Activated CD8-positive, alpha-beta memory T cell treated with anti-CD3 and anti-CD28 coated beads, Interleukin-2, amount 50 U/mL, for 48 hours (primary cell): ENCODE results near the gene SEC16A.

ENCODE experiments used
- DNase-seq: peaks from one replicate; pipeline ENCODE4 v3.0.0-alpha.2; 2020

The SEC16A gene

DNA sequence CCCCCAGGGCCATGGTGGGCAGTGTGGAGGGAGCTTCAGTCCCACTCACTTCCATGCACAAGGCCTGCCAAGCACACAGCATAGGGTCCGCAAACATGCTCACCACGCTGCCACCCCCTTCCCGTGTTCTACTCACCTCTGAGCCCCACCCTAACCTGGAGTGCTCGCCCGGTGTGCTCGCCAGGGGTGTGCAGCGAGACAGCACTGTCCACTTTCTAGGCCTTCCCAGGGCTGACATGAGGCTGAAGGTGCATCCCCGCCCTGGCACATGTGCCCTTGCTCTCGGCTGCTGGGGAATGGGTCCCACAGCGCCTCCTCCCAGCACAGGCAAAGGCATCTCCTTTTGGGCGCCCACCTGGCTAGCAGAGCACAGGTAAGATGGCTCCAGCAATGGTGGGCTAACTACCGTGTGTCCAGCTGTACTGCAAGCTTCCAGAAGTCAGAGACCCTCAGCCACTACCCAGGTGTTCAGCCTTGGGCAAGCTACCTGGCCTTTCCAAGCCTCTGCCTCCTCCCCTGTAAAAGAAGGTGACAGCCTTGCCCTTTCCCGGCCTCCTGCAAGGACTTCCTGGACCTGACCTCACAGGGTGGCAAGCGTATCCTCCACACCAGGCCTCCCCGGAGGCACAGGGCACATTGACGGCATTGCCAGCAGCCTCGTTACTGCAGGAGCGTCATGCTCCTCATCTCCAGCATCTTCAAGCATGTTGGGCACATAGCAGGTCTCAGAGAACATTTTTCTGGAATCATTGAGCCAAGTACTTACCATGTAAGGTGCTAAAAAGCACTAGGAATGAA lies 4.2 kb upstream of the SEC16A start:
- DNase-seq: no peak

DNA sequence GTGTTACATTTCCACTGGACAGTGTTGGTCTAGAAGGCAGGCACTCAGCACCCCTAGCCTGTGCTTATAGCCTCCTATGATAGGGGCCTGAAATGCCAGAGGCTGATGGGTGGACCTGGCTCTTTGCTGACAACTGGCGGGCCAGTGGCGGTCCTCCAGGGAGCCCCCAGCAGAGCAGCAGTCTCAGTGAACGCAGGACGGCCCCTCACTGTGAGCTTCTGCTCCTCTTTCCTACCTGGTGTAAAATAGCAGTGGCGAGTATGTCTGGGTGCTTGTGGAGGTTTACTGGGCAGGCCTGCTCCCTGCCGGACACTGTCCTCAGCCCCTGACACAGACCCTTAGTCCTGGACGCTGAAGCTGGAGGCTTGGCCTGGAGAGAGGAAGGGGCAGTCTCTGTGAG lies 3.3 kb upstream of the SEC16A start:
- no peak for DNase-seq

DNA sequence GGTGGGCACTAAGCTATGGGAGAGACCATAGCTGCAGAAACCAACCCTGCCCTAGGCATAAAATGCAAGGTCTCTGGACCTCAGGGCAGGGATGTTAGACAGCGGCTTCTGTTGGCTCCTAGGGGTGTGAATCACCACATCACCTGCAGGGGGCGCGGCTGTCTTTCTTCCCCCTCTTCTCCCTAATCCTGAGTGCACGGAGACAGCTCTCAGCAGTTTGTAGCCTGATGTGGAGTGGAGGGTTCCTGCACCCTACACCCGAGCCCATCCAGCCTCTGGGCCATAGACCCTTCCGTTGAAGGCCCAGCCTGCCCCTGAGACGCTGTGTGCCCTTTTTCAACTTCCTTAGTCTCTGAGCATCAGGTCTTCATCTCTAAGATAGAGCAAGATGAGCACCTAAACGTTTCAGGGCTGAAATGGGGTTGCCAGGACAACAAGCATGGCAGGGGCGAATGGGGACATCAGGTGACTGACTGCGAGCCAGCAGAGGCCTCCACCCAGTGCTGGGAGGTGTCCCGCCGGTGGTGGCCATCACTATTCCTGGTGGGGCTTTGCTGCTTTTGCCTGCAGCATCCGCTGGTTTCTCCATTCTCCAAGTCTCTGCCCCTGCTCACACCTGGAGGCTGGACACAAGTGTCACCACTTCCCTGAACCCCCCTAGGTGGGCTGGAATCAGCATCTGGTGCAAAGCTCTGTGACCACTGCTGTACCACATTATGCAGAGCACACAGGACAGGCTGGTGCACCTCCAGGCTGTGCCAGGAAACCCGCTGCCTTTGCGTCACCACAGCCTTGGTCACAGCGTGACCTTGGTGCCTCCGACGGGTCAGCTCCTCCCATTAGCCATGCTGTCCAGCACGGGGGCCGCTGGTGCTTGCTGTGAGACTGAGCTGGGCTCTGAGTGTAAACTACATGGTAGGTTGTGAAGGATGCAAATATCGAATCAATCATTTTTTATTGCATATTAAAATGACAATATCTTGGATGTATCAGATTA lies 2.5 kb upstream of the SEC16A start:
- peak; percentile 93 for DNase-seq

DNA sequence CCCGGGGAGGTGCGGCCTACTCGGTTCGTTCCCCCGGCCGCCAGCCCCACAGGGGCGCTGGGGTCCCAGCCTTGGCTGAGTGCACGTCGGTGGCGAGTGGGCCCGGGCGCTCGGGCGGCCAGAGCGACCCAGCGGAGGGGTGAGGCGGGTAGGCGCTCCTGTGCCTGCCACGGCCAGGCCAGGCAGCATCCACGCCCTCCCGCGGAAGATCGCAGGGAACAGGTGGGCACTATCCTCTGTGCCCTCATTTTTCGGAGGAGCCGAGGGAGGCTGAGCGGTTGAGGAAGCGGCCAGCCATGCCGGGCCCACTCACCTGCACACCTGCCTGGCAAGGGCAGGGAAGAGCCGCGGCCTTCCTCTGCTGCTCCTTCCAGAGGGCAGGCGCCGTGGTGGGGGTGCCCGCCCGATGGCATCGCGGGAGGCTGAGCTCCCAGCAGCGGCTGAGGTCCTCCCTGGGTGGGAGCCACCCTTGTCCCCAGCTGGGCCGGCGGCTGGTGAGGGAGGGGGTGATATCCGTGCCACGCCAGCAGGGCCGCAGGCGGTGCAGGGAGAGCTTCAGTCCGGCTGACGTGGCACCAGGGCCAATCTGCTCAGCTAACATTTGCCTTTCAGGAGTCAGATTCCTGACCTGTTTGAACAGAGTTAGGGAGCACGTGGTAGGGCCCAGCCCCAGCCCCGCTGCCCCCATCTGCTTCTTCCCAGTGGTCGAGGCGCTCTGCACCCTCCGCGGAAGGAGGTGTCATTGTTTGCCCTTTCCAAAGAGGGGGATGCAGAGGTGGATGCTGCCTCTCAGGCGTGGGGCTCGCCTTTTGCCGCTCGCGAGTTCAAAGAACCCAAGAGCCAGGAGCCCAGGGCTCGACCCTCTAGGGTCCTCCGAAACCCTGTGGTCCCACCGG lies 1.6 kb upstream of the SEC16A start:
- peak; percentile 64 for DNase-seq

DNA sequence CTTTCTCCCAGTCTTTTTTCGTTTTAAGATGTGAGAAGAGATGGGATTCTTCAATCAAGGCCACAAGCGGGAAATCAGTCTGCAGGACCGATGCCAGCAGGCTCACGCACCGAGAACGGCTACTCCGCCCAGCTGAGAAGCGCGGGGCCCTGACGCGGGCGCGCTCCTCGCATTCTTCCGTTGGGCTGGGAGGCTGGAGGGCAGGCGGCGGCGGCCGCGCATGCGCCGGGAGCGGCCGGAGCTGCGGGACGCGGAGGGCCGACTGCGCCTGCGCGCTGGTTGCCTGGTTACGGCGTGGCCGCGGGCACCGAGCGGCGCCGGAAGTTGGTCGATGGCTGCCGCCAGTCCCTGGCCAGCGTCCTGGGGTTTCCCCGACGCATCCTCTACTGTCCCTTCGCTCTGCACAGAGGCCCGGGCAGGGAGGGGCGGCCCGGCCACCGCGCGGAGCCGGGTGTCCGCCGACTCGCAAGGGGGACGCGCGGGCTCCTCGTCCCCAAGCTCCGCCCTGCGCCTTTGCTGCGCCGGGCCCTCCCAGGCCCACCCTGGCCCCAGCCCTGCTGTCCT lies 831 bp upstream of the SEC16A start:
- peak; percentile 99 for DNase-seq

DNA sequence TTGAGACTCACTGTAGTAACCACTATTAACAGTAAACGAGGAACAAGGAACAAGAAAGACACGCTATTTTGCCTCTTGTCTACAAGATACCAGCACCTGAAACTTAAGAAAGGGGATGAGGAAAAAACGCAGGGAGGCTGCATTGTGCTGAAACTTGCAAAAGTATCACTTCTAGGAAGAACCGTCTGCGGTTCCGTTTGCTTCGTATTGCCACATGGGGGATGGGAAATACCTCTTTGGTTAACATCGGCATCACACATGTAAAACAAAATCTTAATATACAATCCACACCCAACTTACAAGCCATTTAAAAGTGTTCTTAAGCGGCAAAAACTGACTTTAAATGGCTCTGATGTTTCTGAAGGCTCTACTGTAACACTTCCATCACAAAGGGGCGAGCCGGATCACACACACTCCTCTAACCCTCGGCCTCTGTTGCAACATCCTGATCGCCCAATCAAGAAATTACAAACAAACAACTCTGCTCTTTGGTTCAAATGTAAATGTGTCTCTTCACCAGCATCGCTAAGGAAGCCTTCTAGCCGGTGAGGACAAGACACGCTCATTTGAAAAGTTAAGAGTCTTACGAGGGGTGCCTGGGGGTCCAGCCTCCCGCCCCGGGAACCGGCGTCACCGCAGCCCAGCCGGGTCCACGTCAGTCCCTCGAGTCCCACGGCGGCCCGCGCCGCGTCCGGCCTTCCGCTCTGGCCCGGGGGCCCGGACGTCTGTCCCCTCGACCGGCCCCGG lies 621 bp downstream of the SEC16A start:
- peak; percentile 65 for DNase-seq

DNA sequence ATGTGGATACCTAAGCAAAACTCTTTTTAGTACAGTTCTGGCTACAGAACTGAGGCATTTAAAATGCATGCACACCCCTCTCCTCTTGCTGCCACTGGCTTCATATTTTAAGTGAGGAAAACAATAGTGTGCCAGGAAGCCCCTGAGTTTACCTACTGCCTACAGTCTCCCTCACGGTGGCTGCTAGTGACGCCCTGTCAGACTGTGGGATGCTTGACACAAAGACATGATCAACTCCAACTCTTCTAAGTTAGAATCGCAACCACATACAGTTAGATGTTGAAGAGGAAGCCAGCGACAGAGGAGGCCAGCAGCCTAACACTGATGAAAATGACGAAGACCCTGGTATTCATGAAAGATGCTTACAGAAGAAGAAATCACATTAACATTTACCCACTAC lies 1.3 kb downstream of the SEC16A start:
- DNase-seq: no peak

DNA sequence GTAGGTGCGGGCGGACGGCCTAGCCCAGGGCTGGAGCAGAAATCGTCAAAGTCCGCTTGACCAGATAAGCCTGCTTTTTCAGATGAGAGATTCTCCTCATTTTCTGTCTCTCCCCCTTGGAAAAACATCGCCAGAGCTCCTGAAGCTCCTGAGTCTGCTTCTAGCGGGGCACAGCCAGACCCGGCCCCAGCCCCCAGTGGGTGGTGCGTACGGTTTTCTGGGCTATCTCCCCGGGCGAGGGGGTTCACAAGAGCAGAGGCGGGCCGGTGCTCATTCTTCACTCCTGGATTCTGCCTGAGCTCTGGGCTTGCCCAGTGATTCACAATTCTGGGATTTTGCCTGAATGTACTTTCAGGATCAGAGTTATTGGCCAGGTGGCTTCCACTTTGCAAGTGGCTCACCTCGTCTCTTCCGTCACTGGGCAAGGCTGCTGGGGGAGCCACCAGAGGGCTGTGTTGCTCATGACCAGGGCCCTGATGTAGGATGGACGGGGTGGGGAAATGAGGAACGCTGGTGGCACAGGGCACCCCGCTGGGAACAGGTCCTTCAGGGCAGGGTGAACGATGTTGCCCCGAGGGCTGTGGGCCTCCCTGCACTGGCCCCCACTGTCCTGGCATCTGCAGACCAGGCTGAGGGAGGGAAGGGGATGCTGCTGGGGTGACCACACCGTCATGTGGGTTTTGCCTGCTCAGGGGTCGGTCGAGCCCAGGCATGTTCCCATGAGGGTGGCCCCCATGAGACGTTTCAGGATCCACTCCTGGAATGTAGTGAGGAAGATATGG lies 6.3 kb downstream of the SEC16A start:
- no peak for DNase-seq

DNA sequence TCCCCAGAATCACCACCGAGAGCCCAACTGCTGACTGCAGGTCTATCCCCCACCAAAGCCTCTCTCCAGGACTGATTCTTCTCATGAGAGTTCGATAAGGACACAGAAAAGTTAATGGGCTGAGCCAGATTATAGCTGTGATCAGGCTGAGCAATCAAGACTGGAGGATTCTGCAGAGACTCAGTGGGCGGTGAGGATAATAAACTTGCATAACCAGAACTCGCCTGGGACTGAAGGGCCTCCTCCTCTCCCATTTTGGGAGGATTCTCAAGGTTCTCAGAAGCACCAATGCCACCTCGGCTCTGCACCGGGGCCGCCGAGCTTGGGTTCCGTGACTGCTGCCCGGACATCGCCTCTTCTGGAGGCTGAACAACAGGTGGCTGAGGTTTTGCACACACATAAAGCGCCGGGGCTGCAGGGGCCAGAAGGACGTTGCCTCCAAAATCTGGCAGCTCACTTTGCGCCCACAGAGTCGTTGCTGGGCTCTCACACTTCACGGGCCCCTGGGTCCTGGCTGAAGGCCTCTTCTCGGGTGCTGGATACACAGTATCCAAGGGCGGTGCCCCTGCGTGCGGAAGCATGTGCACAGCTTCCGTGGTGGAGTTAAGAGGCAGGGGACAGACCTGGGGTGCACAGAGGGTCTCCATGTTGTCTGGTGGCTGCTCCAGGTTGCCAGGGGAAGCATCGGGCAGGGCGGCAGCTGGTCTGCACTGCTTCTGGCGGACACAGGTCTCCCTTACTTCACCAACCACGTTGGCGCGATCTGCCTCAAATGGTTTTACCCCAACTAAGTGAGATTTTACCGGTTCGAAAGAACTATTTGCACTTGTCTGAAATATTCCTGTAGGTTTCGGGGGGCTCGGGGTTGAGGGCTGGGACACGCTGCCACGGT lies 7.6 kb downstream of the SEC16A start:
- no peak for DNase-seq

DNA sequence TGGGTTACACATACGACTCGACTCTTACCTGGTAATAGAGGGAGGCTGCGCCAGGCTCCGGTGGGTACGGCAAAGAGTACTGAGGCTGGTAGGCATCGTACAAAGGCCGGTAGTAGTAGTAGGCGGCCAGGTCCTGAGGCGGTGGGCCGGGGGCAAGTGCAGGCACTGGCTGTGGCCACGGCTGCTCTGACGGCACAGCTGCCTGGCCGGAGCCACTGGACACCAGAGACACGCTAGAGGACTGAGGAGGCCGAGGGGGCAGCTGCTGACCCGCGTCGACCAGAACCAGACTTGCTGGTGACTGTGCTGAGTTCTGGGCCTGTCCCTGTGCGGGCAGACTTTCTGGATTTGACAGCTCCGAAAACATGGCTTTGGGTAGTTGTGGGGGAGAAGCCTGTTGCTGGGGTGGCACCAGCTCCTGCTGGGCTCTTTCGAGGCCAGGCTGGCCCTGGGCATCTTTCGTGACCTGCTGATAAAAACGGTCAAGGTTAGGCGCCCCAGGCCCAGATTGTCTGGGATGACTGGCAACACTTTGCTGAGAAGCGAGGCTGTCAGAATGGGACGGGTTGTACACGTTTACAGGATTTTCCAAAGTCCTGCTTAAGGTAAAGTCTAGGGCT lies 8.7 kb downstream of the SEC16A start:
- no peak for DNase-seq

DNA sequence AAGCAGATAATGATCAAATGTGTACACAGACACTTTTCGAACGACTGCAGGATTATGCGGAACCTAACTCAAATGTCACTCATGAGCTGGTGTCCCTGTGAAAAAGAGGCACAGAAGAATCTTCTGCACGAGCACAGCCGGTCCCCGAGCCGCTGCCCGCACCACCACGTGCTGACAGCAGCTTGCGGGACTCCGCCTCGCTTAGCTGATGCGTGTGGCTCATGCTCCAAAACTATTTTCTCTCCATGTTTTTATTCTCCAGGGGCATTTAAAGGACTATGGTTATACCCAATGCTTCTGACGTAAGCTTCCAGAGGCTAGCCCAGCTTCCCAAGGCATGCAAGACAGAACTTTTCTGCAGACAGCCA lies 9.5 kb downstream of the SEC16A start:
- DNase-seq: no peak

DNA sequence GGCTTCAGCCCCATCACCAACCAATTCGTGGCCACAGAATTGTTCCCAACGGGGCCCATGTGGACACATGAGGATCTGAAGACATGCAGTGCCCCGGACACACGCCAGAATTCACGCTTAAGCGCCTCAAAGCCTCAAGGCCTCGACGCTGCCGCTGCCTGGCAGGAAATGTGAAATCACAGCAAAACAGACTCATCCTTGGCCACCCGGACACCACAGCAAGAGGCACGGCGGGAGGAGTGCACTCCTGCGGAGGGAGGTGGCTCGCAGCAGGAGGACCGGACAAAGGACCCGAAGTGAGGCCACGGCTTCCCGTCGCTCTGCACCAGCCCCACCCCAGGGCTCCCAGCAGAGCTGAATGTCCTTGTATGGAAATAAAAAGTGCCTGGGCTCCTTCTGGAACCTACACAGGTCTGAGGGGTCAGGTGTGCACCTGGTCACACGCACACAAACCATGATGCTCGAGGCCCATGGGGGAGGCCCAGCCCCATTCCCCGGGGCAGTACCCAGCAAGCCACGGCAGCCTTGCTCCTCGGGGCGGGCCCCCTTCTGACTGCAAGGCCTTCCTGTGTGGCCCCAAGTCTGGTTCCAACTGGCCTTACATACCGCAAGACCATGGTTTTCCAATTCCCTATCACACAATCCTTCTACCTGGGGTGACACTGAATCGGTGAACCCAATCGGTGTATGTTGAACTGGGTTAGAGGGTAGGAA lies 10.0 kb downstream of the SEC16A start:
- DNase-seq: no peak

DNA sequence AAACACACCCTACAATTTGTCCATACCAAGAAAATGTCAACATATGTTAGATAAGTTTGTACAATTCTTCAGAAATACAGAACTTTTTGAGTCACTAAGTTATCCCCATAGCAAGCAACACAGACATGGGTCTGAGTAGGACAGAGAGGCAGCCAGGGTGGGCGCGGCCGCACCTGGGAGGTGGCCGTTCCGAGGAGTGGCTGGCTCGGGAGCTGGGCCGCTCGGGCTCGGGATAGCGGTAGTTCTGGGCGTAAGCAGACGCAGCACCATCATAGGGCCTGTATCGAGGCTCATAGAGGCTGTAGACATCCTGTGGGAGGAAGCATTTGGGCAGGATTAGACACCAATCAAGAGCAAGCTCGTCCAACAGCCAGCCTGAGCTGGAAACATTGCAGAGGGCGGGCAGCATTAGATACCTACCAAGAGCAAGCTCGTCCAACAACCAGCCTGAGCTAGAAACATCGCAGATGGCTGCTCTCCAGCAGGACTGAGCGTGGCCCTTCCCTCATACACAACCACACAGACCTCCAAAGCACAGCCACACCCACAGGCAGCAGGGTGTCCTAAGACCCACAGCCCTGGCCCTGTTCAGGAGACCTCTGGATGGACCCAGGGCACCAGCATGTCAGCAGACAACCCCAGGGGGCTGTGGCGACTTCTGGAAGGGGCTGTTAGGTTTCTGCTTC lies 10.9 kb downstream of the SEC16A start:
- no peak for DNase-seq

DNA sequence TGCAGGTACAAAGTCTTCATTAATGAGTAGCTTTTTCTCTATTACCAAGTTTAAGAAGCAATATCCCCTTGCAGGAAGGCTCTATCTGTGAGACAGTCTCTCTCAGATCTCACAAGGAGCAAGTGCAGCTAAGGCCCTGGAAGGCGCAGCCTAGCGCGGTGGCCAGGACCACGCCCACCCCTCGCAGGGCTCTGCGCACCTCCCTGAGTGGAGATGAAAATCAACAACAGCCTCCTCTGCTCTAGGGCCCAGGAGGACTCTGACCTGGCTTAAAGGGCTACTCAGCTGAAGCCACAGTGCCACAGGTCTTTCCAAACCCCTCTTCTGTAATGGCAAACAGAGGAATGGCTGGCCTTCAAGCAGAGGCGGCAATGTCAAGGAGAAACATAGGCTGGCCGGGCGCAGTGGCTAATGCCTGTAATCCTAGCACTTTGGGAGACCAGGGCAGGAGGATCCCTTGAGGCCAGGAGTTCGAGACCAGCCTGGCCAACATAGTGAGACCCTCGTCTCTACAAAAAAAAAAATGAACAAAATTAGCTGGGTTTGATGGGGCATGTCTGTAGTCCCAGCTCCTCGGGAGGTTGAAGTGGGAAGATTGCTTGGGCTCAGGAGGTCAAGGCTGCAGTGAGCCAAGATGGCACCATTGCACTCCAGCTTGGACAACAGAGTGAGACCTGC lies 11.9 kb downstream of the SEC16A start:
- no peak for DNase-seq

DNA sequence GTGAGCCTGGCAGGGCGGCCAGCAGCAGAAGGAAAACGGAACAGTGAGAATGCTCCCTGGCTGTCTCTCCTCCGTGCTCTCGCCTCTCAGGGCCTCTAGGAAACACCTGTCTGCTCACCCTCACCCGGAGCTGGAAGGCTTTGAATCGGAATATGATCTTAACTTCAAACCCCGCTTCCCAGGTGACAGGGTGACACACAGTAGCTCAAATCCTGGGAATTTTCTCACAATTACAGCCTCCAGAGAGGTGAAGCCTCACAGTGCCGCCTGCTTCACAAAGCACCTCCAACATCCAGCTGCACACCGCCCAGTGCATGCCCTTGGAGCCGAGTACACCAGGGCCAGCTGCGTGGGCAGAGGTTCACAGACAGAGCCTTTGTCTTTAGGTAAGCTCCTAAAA lies 12.5 kb downstream of the SEC16A start:
- DNase-seq: no peak

DNA sequence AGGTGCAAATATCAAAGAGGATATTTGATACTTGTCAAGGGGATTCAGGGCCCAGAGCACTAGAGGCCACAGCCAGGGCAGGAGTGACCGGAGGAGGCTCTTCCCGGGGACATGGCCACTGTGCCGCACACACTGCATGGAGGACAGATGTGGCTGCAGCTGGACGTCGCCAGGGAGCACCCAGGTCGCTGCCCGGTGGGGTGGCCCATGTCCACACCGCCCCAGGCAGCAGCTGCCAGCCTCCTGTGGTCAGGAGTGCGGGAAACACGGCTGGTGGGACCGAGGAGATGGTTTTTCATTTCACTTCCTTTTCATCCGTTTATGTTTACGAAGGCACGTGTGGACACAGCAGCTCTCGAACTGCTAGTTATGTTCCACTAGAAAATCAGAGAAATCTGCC lies 15.1 kb downstream of the SEC16A start:
- no peak for DNase-seq

DNA sequence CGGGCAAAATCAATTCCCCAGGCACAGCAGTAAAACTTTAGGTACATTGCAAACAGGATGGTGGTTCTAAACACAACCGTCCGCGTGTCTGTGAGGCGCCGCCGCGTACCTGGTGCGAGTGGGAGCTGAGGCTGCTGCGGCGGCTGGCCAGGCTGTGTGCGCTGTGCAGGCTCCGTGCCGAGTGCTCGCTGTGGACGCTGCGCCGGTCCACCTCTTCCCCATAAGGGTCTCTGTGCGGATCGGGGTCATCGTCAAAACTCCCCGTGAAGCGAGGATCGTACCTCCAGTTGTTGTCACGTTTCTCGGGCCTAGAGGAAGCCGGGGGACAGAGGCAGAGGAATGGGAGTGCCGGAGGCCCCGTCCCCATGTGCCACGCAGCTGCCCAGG lies 16.7 kb downstream of the SEC16A start:
- no peak for DNase-seq
